KOPT-K1 (cell line): Measurements from ENCODE around the gene CX3CR1.
"Not testable (repeated sequence)": the region's sequence is repeated elsewhere in the genome, so short reads cannot be mapped to it uniquely, and the experiment has no call there.

Experiments used
- H3K27ac ChIP-seq: fragments of 200-600 bp; sonication (generic); 2 replicates; pipeline ENCODE4 v1.5.1; 2016; ENCODE audit warnings: antibody characterized with exemption, mild to moderate bottlenecking, low read depth, low read length; ENCODE audit not compliant: poor library complexity, severe bottlenecking
- H3K36me3 ChIP-seq: fragments of 200-600 bp; sonication (generic); 2 replicates; pipeline ENCODE4 v1.5.1; 2017; ENCODE audit warnings: antibody characterized with exemption, mild to moderate bottlenecking, low read length, moderate library complexity; ENCODE audit not compliant: insufficient read depth
- H3K9me3 ChIP-seq: fragments of 200-600 bp; sonication (generic); 2 replicates; pipeline ENCODE4 v1.5.1; 2017; ENCODE audit warnings: antibody characterized with exemption, low read length, mild to moderate bottlenecking; ENCODE audit not compliant: insufficient read depth, poor library complexity, severe bottlenecking

The CX3CR1 gene

DNA sequence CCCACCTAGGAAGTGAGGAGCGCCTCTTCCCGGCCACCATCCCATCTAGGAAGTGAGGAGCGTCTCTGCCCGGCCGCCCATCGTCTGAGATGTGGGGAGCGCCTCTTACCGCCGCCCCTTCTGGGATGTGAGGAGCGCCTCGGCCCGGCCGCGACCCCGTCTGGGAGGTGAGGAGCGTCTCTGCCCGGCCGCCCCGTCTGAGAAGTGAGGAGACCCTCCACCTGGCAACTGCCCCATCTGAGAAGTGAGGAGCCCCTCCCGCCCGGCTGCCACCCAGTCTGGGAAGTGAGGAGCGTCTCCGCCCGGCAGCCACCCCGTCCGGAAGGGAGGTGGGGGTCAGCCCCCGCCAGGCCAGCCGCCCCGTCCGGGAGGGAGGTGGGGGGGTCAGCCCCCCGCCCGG is 52.2 kb downstream of the CX3CR1 start:
- not testable (repeated sequence) for H3K36me3 ChIP-seq, H3K27ac ChIP-seq, H3K9me3 ChIP-seq

DNA sequence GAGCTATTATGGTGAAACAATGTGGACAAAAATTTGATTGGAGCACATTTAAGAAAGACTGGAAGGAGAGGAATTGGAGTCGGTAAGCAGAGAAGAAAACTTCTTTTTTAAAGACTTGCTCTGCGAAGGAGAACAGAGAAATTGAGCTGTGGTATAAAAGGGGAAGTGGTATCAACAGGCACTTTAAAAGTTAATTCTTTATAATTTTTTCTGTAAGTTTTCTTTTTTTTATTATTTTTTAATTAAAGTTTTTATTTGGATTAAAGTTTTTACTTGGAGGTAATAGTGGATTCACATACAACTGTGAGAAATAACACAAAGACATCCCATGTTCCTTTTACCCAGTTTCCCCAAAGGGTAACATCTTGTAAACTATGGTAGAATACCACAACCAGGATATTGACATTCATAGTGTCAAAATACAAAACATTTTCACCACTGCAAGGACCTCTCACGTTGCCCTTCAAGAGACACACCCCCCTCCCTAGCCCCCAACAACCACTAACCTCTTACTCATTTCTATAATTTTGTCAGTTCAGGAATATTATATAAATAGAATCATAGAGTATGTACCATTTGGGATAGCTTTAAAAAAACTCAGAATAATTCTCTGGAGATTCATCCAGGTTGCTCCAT is 53.6 kb downstream of the CX3CR1 start:
- H3K9me3 ChIP-seq = peaks cover 3% of the 10 kb centered on the region
- no peaks in the 10 kb centered on the region for H3K36me3 ChIP-seq
- no peak overlapping the region for H3K27ac ChIP-seq

DNA sequence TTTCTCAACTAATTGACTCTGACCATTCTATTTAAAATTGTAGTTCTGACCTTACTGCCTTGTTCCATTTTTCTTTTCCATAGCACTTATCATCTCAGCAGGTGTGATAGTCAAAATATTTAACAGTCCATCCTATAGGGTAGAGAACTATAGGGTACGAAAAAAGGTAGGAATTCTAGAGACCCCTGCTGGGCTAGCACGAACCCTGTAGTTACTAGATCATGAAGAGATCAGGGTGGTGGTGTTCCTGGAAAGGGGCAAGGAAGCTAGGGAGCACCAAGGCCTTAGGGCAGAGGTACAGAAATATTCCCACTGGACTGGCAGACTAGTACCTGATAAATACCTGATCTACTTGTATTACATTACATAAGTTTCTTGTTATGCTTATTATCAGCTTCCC is 55.5 kb downstream of the CX3CR1 start:
- Histone ChIP-seq H3K27ac (no peak overlapping the region), H3K9me3 (no peaks in the 10 kb centered on the region), H3K36me3 (no peaks in the 10 kb centered on the region)

DNA sequence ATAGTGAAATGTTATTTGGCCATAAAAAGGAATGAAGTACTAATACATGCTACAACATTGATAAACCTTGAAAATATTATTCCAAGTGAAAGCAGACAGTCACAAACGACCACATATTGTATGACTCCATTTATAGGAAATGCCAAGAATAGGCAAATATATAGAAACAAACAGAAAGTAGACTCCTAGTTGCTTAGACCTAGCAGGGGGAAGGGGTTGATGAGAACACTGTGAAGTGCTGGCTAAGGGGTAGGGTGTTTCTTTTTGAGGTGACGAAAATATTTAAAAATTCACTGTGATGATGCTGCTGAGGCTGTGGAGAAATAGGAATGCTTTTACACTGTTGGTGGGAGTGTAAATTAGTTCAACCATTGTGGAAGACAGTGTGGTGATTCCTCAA is 56.9 kb downstream of the CX3CR1 start:
- no peaks in the 10 kb centered on the region for H3K36me3 ChIP-seq
- H3K9me3 ChIP-seq = no peaks in the 10 kb centered on the region
- H3K27ac ChIP-seq = no peak overlapping the region

DNA sequence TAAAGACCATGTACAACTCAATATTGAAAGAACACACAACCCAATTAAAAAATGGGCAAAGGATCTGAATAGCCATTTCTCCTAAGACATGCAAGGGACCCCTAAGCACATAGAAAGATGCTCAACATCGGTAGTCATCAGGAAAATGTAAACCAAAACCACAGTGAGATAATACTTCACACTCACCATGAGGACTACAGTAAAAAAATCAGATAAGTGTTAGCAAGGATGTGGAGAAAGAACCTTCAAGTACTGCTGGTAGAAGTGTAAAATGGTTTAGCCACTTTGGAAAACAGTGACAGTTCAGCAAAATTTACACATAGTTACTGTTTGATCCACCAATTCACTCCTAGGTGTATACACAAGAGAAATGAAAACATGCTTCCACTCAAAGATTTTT is 57.4 kb downstream of the CX3CR1 start:
- Histone ChIP-seq H3K36me3 (no peaks in the 10 kb centered on the region), H3K27ac (no peak overlapping the region), H3K9me3 (no peaks in the 10 kb centered on the region)

DNA sequence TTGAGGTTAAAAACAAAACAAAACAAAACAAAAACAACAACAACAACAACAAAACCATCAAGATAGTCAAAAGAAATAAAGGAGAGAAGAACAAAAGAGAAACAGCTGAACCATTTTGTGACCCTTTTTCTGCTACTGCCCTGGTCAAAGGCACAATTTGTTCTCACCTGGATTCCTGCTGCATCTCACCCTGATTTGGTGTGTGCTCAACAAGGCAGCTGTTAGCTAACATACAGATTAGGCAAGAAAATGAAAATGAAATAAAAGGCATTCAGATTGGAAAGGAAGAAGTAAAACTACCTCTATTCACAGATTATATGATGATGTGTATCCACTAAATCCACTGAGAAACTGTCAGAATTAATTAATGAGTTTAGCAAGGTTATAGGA is 58.7 kb downstream of the CX3CR1 start:
- Histone ChIP-seq H3K9me3 (no peaks in the 10 kb centered on the region), H3K27ac (no peak overlapping the region), H3K36me3 (no peaks in the 10 kb centered on the region)

DNA sequence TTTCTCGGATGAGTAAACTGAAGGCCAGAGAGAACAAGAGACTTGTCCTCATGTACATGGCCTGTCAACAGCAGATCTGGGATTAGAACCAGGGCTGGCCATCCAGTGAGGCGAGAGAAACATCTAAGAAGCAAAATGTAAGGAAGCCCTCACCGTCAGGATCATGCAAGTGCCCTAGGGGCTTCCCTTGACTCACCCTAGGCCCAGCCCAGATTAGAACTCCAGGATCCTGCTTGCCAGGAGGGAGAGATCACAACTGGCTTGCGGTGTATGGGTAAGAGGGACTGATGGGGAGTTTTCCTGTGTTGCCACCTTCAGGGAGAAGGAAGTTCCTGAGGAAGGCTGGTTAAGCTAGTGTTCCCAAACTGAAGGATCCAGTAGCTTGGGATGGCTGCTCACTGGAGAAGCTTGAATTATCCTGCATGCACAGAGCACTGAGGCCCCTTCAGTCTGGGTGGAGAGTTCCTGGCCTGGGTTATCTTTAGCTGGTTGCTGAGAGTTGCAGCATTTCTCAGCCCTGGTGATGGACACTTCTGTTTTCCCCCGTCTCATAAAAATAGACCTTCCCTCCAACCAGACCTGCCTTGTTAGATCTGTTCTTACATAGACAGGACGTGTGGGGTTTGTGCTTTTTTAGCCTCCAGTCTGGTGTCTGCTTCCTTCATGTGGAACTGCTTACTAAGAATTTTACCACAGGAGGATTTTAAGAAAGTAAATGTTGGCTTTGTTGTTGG is 59.3 kb downstream of the CX3CR1 start:
- no peak overlapping the region for H3K27ac ChIP-seq

DNA sequence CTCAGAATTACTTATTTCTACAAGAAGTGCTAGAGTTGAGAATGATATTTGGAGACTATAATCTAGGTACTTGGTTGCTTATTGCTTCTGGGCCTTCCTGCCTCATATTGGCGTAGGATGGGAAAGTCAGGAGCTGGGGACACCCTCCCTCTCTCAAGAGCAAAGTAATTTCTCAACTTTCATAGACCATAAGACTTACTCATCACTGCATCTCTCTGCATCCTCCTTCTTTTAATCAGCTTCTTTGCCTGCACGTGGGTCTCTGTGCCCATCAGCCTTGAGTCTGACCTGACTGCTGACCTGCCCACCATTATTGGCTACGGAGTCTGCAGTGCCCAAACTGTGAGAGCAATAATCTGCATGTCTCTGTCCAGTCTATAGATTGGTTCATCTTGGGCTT is 60.1 kb downstream of the CX3CR1 start:
- no peaks in the 10 kb centered on the region for H3K36me3 ChIP-seq
- H3K27ac ChIP-seq = no peak overlapping the region
- H3K9me3 ChIP-seq = no peaks in the 10 kb centered on the region

More for the DNA sequence above, 59.3 kb downstream of the CX3CR1 start:
- Histone ChIP-seq H3K36me3 (no peaks in the 10 kb centered on the region), H3K9me3 (no peaks in the 10 kb centered on the region)

DNA sequence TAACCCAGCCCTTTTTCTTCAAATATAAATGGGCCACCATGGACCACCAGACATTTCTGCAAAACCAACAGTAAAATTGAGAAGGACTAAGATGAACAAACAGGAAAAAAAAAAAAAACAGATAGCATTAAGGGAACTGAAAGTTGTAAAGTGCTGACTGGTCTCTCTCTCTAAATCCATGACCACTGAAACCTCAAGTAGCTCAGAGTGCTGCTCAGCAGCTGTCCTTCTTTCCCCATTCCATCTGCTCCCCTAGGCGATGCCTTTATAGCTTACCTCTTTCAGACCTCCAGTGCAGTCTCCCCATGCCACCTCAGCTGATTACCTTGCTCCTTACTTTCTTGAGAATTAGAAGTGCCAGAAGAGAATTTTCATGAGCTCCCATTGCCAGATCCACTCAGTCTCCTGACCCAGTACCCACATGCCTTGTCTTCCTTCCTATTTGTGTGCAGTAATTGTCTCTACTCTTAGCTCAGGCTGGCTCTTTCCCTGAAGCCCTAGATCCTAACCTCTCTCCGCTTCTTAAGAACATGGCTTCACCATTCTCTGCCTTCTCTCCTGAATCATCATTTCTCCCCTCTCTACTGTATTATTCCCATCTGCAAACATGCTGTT is 63.6 kb downstream of the CX3CR1 start:
- H3K36me3 ChIP-seq = no peaks in the 10 kb centered on the region
- no peak overlapping the region for H3K27ac ChIP-seq
- no peaks in the 10 kb centered on the region for H3K9me3 ChIP-seq

DNA sequence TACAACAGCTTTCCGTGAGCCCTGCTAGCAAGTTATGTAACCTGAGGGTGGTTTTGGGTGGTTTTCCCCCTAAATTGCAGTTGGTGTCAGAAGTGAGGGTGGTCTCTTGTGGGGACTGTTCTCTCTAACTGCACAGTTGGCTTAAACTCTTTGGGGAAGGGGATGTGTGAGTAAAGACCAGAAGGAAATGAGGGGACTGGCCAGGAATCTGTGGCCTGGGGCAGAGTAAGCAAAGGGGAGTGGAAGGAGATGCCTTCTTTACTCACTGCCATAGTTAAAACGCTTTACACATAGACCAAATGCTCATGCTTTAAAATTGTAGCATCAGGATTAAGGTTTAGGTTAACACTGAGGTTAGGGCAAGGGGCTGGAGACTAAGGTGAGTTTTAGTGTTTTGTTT is 66.2 kb downstream of the CX3CR1 start:
- Histone ChIP-seq H3K9me3 (no peaks in the 10 kb centered on the region), H3K27ac (no peak overlapping the region), H3K36me3 (no peaks in the 10 kb centered on the region)
